ENCODE data around the gene IL13.
"Not testable (repeated sequence)": the region's sequence is repeated elsewhere in the genome, so short reads cannot be mapped to it uniquely, and the experiment has no call there.

The IL13 gene

GRCh38 chr5:132657676-132658380, at the start of gene IL13:
Gene IL13, plus strand, starts transcription at chr5:132658173. Its CDS starts 14 bp downstream, at chr5:132658187.
- intact Hi-C loops (cut with DNase I): no loop called here
- peak in 2 of 42 donors; percentile 13 to 33 for DNase-seq

- intact Hi-C loops (cut with DNase I): no loop called here
- no peak for DNase-seq
These were observed 46.0 kb upstream of the IL13 start for GRCh38 chr5:132611965-132612364.

- no peak for DNase-seq
- intact Hi-C loops (cut with DNase I): no loop called here
These were observed 45.1 kb upstream of the IL13 start for GRCh38 chr5:132612846-132613245.

- no peak for DNase-seq
These were observed 36.3 kb upstream of the IL13 start for GRCh38 chr5:132621699-132622098.

GRCh38 chr5:132622608-132623007, 35.4 kb upstream of the IL13 start:
- intact Hi-C loops (cut with DNase I): no loop called here
- no peak for DNase-seq

More at GRCh38 chr5:132621699-132622098, 36.3 kb upstream of the IL13 start:
- intact Hi-C loops (cut with DNase I): no loop called here

- DNase-seq: no peak
- intact Hi-C loops (cut with DNase I): no loop called here
These were observed 30.5 kb upstream of the IL13 start for GRCh38 chr5:132627470-132627869.

- intact Hi-C loops (cut with DNase I): no loop called here
- DNase-seq: no peak
These were observed 29.2 kb upstream of the IL13 start for GRCh38 chr5:132628814-132629213.

- intact Hi-C loops (cut with DNase I): no loop called here
- DNase-seq: no peak
These were observed 28.6 kb upstream of the IL13 start for GRCh38 chr5:132629230-132629944.

GRCh38 chr5:132633587-132633986, 24.4 kb upstream of the IL13 start:
- DNase-seq; intact Hi-C loops (cut with DNase I): not testable (repeated sequence)

GRCh38 chr5:132635873-132636272, 22.1 kb upstream of the IL13 start:
- DNase-seq: no peak
- intact Hi-C loops (cut with DNase I): no loop called here

- DNase-seq: no peak
- intact Hi-C loops (cut with DNase I): no loop called here
These were observed 20.7 kb upstream of the IL13 start for GRCh38 chr5:132637241-132637640.

GRCh38 chr5:132639706-132640130, 18.3 kb upstream of the IL13 start:
- intact Hi-C loops (cut with DNase I): no loop called here
- DNase-seq: no peak

GRCh38 chr5:132640613-132641012, 17.4 kb upstream of the IL13 start:
- intact Hi-C loops (cut with DNase I): no loop called here
- DNase-seq: no peak

GRCh38 chr5:132641241-132641723, 16.7 kb upstream of the IL13 start:
- peak in 12 of 42 donors; percentile 25 to 68 (median 48) for DNase-seq

GRCh38 chr5:132641841-132642240, 16.1 kb upstream of the IL13 start:
- intact Hi-C loops (cut with DNase I): no loop called here

More at GRCh38 chr5:132641241-132641723, 16.7 kb upstream of the IL13 start:
- intact Hi-C loops (cut with DNase I): no loop called here

GRCh38 chr5:132644177-132644576, 13.8 kb upstream of the IL13 start:
- intact Hi-C loops (cut with DNase I): no loop called here
- DNase-seq: no peak

More at GRCh38 chr5:132641841-132642240, 16.1 kb upstream of the IL13 start:
- DNase-seq: no peak

GRCh38 chr5:132646583-132647266, 11.2 kb upstream of the IL13 start:
- DNase-seq: peak in 1 of 42 donors; percentile 14
- intact Hi-C loops (cut with DNase I): no loop called here

GRCh38 chr5:132647473-132647872, 10.5 kb upstream of the IL13 start:
- intact Hi-C loops (cut with DNase I): no loop called here
- DNase-seq: no peak

GRCh38 chr5:132648355-132648754, 9.6 kb upstream of the IL13 start:
- DNase-seq: no peak
- intact Hi-C loops (cut with DNase I): no loop called here
